22Rv1 (cell line): ENCODE results near the gene GLT8D1.
A peak's percentile ranks its signal among the peaks of the same experiment; 100 is the strongest.
"Not testable (repeated sequence)": the region's sequence is repeated elsewhere in the genome, so short reads cannot be mapped to it uniquely, and the experiment has no call there.

Experiments used
- H3K27ac ChIP-seq: fragments of 450-650 bp; 2 replicates; pipeline ENCODE4 v1.5.1; 2017
- CTCF ChIP-seq: fragments of 450-650 bp; IDR thresholded peaks from 2 replicates; pipeline ENCODE4 v1.5.1; 2017; ENCODE audit warnings: mild to moderate bottlenecking
- ZFX ChIP-seq: fragments of 450-650 bp; IDR thresholded peaks from 2 replicates; pipeline ENCODE4 v1.6.1; 2017; ENCODE audit warnings: antibody characterized with exemption, borderline replicate concordance

The GLT8D1 gene

GRCh38 chr3:52678265-52679198, 27.1 kb downstream of the GLT8D1 start:
- H3K27ac ChIP-seq = peak overlapping the region; percentile 42
- TF ChIP-seq ZFX (no peak), CTCF (no peak)

- not testable (repeated sequence) for H3K27ac ChIP-seq
Measured at GRCh38 chr3:52676201-52676600, 29.4 kb downstream of the GLT8D1 start.

- no peak for TF ChIP-seq CTCF
- TF ChIP-seq ZFX = no peak
- H3K27ac ChIP-seq = no peak overlapping the region
Measured at GRCh38 chr3:52671676-52672075, 33.9 kb downstream of the GLT8D1 start.

- TF ChIP-seq ZFX = no peak
- no peak for TF ChIP-seq CTCF
- no peak overlapping the region for H3K27ac ChIP-seq
Measured at GRCh38 chr3:52670621-52671521, 34.7 kb downstream of the GLT8D1 start.

- TF ChIP-seq CTCF (no peak), ZFX (no peak)
Measured at GRCh38 chr3:52663098-52663497, 42.5 kb downstream of the GLT8D1 start.

GRCh38 chr3:52660046-52660445, 45.5 kb downstream of the GLT8D1 start:
- TF ChIP-seq CTCF (no peak), ZFX (no peak)
- H3K27ac ChIP-seq = no peak overlapping the region

More at GRCh38 chr3:52663098-52663497, 42.5 kb downstream of the GLT8D1 start:
- no peak overlapping the region for H3K27ac ChIP-seq

GRCh38 chr3:52655895-52656294, 49.7 kb downstream of the GLT8D1 start:
- TF ChIP-seq ZFX (no peak), CTCF (no peak)
- no peak overlapping the region for H3K27ac ChIP-seq
